ENCODE data around the gene IGFALS.

Gene IGFALS

DNA sequence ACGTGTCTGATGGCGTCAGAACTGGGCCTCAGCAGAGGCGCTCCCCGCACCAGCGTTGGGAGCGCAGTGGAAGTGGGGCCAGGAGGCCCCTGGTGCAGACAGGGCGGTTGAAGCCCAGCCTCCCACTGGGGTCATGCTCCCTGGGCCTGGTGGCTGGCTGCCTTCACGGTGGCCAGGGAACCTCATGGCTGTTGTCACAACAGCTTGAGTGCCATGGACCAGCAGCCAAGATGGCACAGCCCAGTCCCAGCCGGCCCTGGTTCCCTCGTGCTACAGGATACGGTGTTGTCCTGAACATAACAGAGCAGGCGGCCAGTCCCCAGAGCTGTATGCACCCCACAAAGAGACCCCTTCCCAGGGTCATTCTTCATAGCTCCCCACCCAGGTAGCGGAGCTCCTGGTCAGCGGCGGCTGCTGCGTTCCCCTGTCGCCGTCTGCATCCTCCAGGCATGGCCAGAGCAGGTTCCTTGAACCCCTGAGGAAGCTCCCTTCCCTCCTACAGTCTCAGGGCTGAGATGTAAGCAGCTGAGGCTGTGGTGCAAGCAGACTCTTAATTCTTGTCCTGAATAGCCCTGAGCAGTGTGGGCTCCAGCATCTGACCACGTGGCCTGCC lies 51.8 kb downstream of the IGFALS start:
- no peak overlapping the region for H3K9ac ChIP-seq (ENCODE audit: low read depth, low read length)
- no peaks in the 10 kb centered on the region for H3K9me3 ChIP-seq (replicated peaks; ENCODE audit: low read length)
- no peak overlapping the region for H3K4me3 ChIP-seq (ENCODE audit: low read length)
- H3K27me3 ChIP-seq (ENCODE audit: control insufficient read depth, insufficient read depth, low read length): no peaks in the 10 kb centered on the region
- peaks cover 38% of the 10 kb centered on the region for H3K36me3 ChIP-seq (ENCODE audit: insufficient read depth, low read length)
- peaks cover 22% of the 10 kb centered on the region for H3K4me1 ChIP-seq (ENCODE audit: control insufficient read depth, insufficient read depth, low read length)
- no peak overlapping the region for H3K4me2 ChIP-seq (ENCODE audit: low read length)

DNA sequence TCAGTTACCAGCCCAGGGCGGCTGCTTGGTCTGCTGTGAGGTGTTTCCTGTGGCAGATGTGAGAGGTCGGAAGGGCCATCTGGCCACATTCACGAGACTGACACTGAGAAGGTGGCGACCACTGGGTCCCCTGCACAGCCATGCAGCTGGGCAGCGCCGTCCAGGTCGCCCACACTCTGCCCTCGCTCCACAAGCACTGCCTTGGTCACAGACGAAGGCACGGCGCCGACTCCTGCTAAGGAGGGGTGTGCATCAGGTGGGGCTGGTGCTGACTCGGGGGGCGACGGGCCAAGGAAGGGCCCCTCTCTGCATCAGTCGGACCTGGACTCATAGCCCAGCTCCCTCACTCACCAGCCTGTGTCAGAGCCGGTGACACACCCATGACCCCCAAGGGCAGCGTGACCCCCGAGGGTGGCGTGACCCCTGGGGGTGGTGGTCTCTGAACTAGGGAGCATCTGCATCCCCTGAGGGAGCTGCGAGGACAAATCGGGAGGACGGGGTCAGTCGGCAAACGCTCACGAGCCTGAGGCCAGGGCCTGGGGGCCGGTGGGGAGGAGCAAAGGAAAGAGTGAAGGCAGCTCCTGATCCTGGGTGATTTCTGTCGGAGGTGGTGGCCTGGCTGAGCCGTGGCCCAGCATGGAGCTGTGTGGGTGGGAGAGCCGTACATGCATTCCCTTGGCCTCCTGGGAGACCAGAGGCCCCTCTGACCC lies 52.6 kb downstream of the IGFALS start:
- no peak overlapping the region for H3K9ac ChIP-seq (ENCODE audit: low read depth, low read length)
- H3K36me3 ChIP-seq (ENCODE audit: insufficient read depth, low read length): peaks cover 38% of the 10 kb centered on the region
- H3K4me1 ChIP-seq (ENCODE audit: control insufficient read depth, insufficient read depth, low read length): peaks cover 16% of the 10 kb centered on the region
- H3K4me2 ChIP-seq (ENCODE audit: low read length): no peak overlapping the region
- no peak overlapping the region for H3K4me3 ChIP-seq (ENCODE audit: low read length)
- no peaks in the 10 kb centered on the region for H3K27me3 ChIP-seq (ENCODE audit: control insufficient read depth, insufficient read depth, low read length)
- H3K9me3 ChIP-seq (replicated peaks; ENCODE audit: low read length): no peaks in the 10 kb centered on the region

All from skeletal muscle satellite cell (primary cell).